ENCODE results near the gene MACROD2.

The MACROD2 gene

GRCh38 chr20:15623215-15623614, 1627.9 kb downstream of the MACROD2 start:
- DNase-seq = no peak

GRCh38 chr20:15625981-15626380, 1630.7 kb downstream of the MACROD2 start:
- no peak for DNase-seq

- no peak for DNase-seq
These were observed 1631.8 kb downstream of the MACROD2 start for GRCh38 chr20:15627089-15627488.

- DNase-seq = no peak
These were observed 1632.2 kb downstream of the MACROD2 start for GRCh38 chr20:15627501-15627903.

GRCh38 chr20:15628851-15629353, 1633.6 kb downstream of the MACROD2 start:
- no peak for DNase-seq

- DNase-seq = no peak
These were observed 1635.0 kb downstream of the MACROD2 start for GRCh38 chr20:15630360-15630759.

GRCh38 chr20:15632680-15633079, 1637.4 kb downstream of the MACROD2 start:
- no peak for DNase-seq

- no peak for DNase-seq
These were observed 1638.8 kb downstream of the MACROD2 start for GRCh38 chr20:15634102-15634501.

- no peak for DNase-seq
These were observed 1642.2 kb downstream of the MACROD2 start for GRCh38 chr20:15637546-15637945.

GRCh38 chr20:15637950-15638754, 1642.8 kb downstream of the MACROD2 start:
- DNase-seq = no peak

GRCh38 chr20:15638816-15639215, 1643.5 kb downstream of the MACROD2 start:
- no peak for DNase-seq

GRCh38 chr20:15639839-15640238, 1644.5 kb downstream of the MACROD2 start:
- DNase-seq = no peak

- no peak for DNase-seq
These were observed 1646.8 kb downstream of the MACROD2 start for GRCh38 chr20:15642109-15642508.

GRCh38 chr20:15642676-15643075, 1647.4 kb downstream of the MACROD2 start:
- DNase-seq = no peak

- DNase-seq = no peak
These were observed 1648.4 kb downstream of the MACROD2 start for GRCh38 chr20:15643713-15644112.

- no peak for DNase-seq
These were observed 1650.5 kb downstream of the MACROD2 start for GRCh38 chr20:15645816-15646215.

GRCh38 chr20:15653396-15654207, 1658.3 kb downstream of the MACROD2 start:
- no peak for DNase-seq

- DNase-seq = peak; percentile 66
These were observed 1658.9 kb downstream of the MACROD2 start for GRCh38 chr20:15654208-15654649.

GRCh38 chr20:15655295-15655874, 1660.1 kb downstream of the MACROD2 start:
- DNase-seq = no peak

GRCh38 chr20:15656124-15656523, 1660.8 kb downstream of the MACROD2 start:
- DNase-seq = no peak

GRCh38 chr20:15658295-15658694, 1663.0 kb downstream of the MACROD2 start:
- DNase-seq = peak; percentile 5

- DNase-seq = no peak
These were observed 1677.9 kb downstream of the MACROD2 start for GRCh38 chr20:15673206-15673605.

All from midbrain (tissue), 1 donor.